Lung (tissue), 12 donors: Measurements from ENCODE around the gene SLC5A1. TPM values are rescaled to one million over a fixed set of nuclear protein-coding genes. Genes with fewer than 3 reads are reported as not detected.

Source experiments
- ATAC-seq: fragments of 200-7000 bp; cut with Tn5 transposase; one replicate; pipeline ENCODE4 v1.9.1; 2020; ENCODE audit warnings: moderate number of reproducible peaks; ENCODE audit not compliant: insufficient read depth, low FRiP score
- DNase-seq, 3 donors: peaks; one replicate each; pipeline ENCODE4 v3.0.0-alpha.2; 2013 to 2017
- H3K27ac ChIP-seq, 2 donors: one replicate each; pipeline ENCODE4 v1.5.1; 2013; ENCODE audit warnings: mild to moderate bottlenecking in 2 of 2, moderate library complexity in 2 of 2, control low read depth in 1 of 2, inconsistent platforms in 1 of 2, low read depth in 1 of 2, low read length in 1 of 2
- H3K27me3 ChIP-seq, 3 donors: one replicate each; pipeline ENCODE4 v1.5.1; 2013; ENCODE audit warnings: low read length in 2 of 3; ENCODE audit not compliant: control insufficient read depth in 3 of 3, insufficient read depth in 3 of 3
- H3K36me3 ChIP-seq, 4 donors: one replicate each; pipeline ENCODE4 v1.5.1; 2013; ENCODE audit warnings: low read length in 4 of 4, mild to moderate bottlenecking in 1 of 4, moderate library complexity in 1 of 4; ENCODE audit not compliant: control insufficient read depth in 4 of 4, insufficient read depth in 4 of 4
- H3K4me1 ChIP-seq, 5 donors: one replicate each; pipeline ENCODE4 v1.5.1; 2013; ENCODE audit warnings: low read length in 5 of 5, mild to moderate bottlenecking in 2 of 5, moderate library complexity in 1 of 5; ENCODE audit not compliant: control insufficient read depth in 5 of 5, insufficient read depth in 5 of 5
- H3K4me3 ChIP-seq: one replicate; pipeline ENCODE4 v1.5.1; 2013; ENCODE audit warnings: mild to moderate bottlenecking, control low read depth, moderate library complexity
- H3K9ac ChIP-seq, 2 donors: one replicate each; pipeline ENCODE4 v1.5.1; 2013; ENCODE audit warnings: low read length in 2 of 2, control low read depth in 1 of 2; ENCODE audit not compliant: insufficient read depth in 1 of 2
- H3K9me3 ChIP-seq, 4 donors: one replicate each; pipeline ENCODE4 v1.5.1; 2013; ENCODE audit warnings: low read length in 3 of 4, mild to moderate bottlenecking in 1 of 4, moderate library complexity in 1 of 4; ENCODE audit not compliant: control insufficient read depth in 4 of 4, insufficient read depth in 3 of 4
- WGBS, 2 donors: extraction: QIAGEN DNeasy Blood & Tissue Kit; methylation state at CpG; one replicate each; pipeline ENCODE4 v1.1.7; 2013; 5-methylcytosine and 5-hydroxymethylcytosine counted together
- polyA plus RNA-seq, 2 donors: library from polyadenylated mRNA; stranded (reverse); fragments of 200-250 nt; gene quantifications; one replicate each; pipeline ENCODE4 v1.2.1, GENCODE V29; 2013
- total RNA-seq, 2 donors: library from RNA; depleted of rRNA in 1 of 2; stranded (reverse); fragments of >200 nt in 1 of 2; gene quantifications; one replicate each; pipeline ENCODE4 v1.2.1, GENCODE V29; 2014 to 2021
- TF ChIP-seq, protein P1 (sequence below): IDR thresholded peaks from 2 replicates; pipeline ENCODE4 v1.5.1; 2012; ENCODE audit warnings: mild to moderate bottlenecking; ENCODE audit errors: control extremely low read depth, extremely low read depth
- donor health status: control.
- donor health status: control.
- donor health status: Bipolar disorder and iron deficiency.
- donor health status: healthy.
- donor health status: DM: yes; HTN: yes; CAD: no.

SLC5A1 gene
- total and polyA plus RNA-seq, 4 donors, result 0.35 to 3.5 (median 1.1) TPM

DNA sequence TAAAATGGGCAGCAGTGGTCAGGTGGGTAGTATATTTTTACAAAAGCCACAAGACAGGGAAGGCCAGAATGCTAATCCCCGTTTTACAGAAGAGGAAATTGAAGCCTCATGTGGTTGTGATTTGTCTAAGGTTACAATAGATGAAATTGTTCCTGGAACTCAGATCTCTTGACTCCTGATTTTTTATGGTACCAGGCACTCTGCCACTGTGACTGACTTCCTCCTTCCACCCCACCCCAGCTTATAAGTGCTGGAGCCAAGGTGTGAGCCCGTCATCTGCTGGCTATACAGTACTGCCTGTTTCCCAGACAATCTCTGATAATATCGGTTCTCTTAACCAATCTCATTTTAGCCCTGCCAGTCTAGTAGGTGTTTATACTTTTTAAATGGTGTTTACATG lies 1.9 kb downstream of the SLC5A1 start:
- ATAC-seq (no peak), DNase-seq (no peak)
- H3K27ac ChIP-seq, result no peak overlapping the region
- H3K27me3 ChIP-seq, result peaks cover 0 to 13% (median 7%) of the 10 kb centered on the region in 3 donors
- H3K36me3 ChIP-seq, result no peaks in the 10 kb centered on the region
- H3K4me3 ChIP-seq, result no peak overlapping the region
- 37 to 49% methylated on average over 3 of the region's 3 CpGs for WGBS, 2 donors
- peaks cover 0 to 2% (median 0%) of the 10 kb centered on the region in 4 donors for H3K9me3 ChIP-seq
- TF ChIP-seq, protein P1, sequence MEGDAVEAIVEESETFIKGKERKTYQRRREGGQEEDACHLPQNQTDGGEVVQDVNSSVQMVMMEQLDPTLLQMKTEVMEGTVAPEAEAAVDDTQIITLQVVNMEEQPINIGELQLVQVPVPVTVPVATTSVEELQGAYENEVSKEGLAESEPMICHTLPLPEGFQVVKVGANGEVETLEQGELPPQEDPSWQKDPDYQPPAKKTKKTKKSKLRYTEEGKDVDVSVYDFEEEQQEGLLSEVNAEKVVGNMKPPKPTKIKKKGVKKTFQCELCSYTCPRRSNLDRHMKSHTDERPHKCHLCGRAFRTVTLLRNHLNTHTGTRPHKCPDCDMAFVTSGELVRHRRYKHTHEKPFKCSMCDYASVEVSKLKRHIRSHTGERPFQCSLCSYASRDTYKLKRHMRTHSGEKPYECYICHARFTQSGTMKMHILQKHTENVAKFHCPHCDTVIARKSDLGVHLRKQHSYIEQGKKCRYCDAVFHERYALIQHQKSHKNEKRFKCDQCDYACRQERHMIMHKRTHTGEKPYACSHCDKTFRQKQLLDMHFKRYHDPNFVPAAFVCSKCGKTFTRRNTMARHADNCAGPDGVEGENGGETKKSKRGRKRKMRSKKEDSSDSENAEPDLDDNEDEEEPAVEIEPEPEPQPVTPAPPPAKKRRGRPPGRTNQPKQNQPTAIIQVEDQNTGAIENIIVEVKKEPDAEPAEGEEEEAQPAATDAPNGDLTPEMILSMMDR, result no peak
- no peak overlapping the region for H3K9ac ChIP-seq
- H3K4me1 ChIP-seq, result peaks cover 0 to 3% (median 0%) of the 10 kb centered on the region in 5 donors

DNA sequence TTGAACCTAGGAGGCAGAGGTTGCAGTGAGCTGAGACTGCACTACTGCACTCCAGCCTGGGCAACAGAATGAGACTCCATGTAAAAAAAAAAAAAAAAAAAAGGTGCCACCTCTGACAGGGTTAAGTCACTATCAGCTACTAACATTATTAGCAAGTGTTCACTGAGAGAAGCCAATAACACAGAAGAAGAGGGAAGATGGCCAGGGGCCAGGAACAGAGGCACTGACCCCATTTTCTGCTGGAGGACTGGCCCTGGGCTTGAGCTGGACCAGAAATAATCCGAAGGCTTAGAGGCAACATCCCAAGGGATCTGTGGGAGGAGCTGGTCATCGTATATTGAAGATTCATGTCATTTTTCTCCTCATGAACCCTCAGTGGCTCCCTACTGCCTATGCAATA lies 5.0 kb downstream of the SLC5A1 start:
- TF ChIP-seq, protein P1, result no peak
- 80% methylated on average over 2 of the region's 2 CpGs for WGBS, 2 donors
- H3K9ac ChIP-seq, result no peak overlapping the region
- no peak overlapping the region for H3K27ac ChIP-seq
- H3K4me1 ChIP-seq, result peaks cover 0 to 2% (median 0%) of the 10 kb centered on the region in 5 donors
- H3K36me3 ChIP-seq, result no peaks in the 10 kb centered on the region
- no peaks in the 10 kb centered on the region for H3K9me3 ChIP-seq
- no peak overlapping the region for H3K4me3 ChIP-seq
- no peak for ATAC-seq
- no peak for DNase-seq
- H3K27me3 ChIP-seq, result peaks cover 0 to 9% (median 0%) of the 10 kb centered on the region in 3 donors

GRCh38 chr22:32050678-32051515 lies 7.8 kb downstream of the SLC5A1 start:
- Histone ChIP-seq H3K9me3 (no peaks in the 10 kb centered on the region), H3K9ac (no peak overlapping the region), H3K4me3 (no peak overlapping the region), H3K27me3 (no peaks in the 10 kb centered on the region), H3K36me3 (no peaks in the 10 kb centered on the region), H3K27ac (no peak overlapping the region), H3K4me1 (peaks cover 0 to 2% (median 0%) of the 10 kb centered on the region in 5 donors)
- WGBS, 2 donors, result 56 to 71% methylated on average over 5 of the region's 5 CpGs
- DNase-seq, result peak in 1 of 3 donors; percentile 7
- ATAC-seq, result no peak
- TF ChIP-seq, protein P1, result no peak
